Esophagus muscularis mucosa (tissue), 4 donors: ENCODE results near the gene PELI2. TPM values are rescaled to one million over a fixed set of nuclear protein-coding genes. Genes with fewer than 3 reads are reported as not detected.
A peak's percentile ranks its signal among the peaks of the same experiment; 100 is the strongest.

Source experiments
- DNase-seq: peaks from one replicate; pipeline ENCODE4 v3.0.0-alpha.2; 2017; ENCODE audit errors: extremely low spot score
- H3K27ac ChIP-seq, 4 donors: fragments of 200-600 bp; sonication (generic); replicated peaks in 1 of 4; 1 replicate in 3 of 4; 2 replicates in 1 of 4; pipeline ENCODE4 v1.5.1; 2016 to 2019; ENCODE audit warnings: mild to moderate bottlenecking in 1 of 4
- H3K27me3 ChIP-seq, 4 donors: fragments of 200-600 bp; sonication (generic); one replicate each; pipeline versions ENCODE4 v1.5.1 to v1.6.0; 2016 to 2019
- H3K36me3 ChIP-seq, 4 donors: fragments of 200-600 bp; sonication (generic); one replicate each; pipeline ENCODE4 v1.5.1; 2016 to 2019
- H3K4me1 ChIP-seq, 4 donors: fragments of 200-600 bp; sonication (generic); one replicate each; pipeline ENCODE4 v1.5.1; 2016 to 2019
- H3K4me3 ChIP-seq, 4 donors: fragments of 200-600 bp; sonication (generic); 1 replicate in 2 of 4; 2 replicates in 2 of 4; pipeline ENCODE4 v1.5.1; 2016 to 2019; ENCODE audit warnings: mild to moderate bottlenecking in 4 of 4, moderate library complexity in 1 of 4
- H3K9me3 ChIP-seq, 4 donors: fragments of 200-600 bp; sonication (generic); 1 replicate in 3 of 4; 2 replicates in 1 of 4; pipeline ENCODE4 v1.5.1; 2016 to 2019
- EP300 ChIP-seq: sonication (generic); formaldehyde crosslinking; IDR thresholded peaks from one replicate; pipeline ENCODE4 v1.6.1; 2017; ENCODE audit warnings: antibody characterized with exemption
- POLR2A ChIP-seq: fragments of 450-650 bp; IDR thresholded peaks from one replicate; pipeline ENCODE4 v1.6.1; 2017; ENCODE audit warnings: antibody characterized with exemption, moderate library complexity, mild to moderate bottlenecking, low read depth
- POLR2AphosphoS5 ChIP-seq, 2 donors: sonication (generic); formaldehyde crosslinking; IDR thresholded peaks; one replicate each; pipeline ENCODE4 v1.6.1; 2017; ENCODE audit warnings: antibody characterized with exemption in 2 of 2
- WGBS: methylation state at CpG from one replicate; pipeline ENCODE4 v1.1.5; 2018; 5-methylcytosine and 5-hydroxymethylcytosine counted together
- intact Hi-C: fragments of 100-400 bp; cut with DNase I; formaldehyde crosslinking; loops from one replicate; pipeline ENCODE4 v1.15.1; 2023
- total RNA-seq, 4 donors: library from RNA; depleted of rRNA; stranded (reverse); fragments of >200 nt; gene quantifications; one replicate each; pipeline versions ENCODE4 v1.1.0 to v1.2.1, GENCODE V29; 2016
- TF ChIP-seq, protein P1 (sequence below), 3 experiments: fragments of 200-600 bp in 2 of 3; fragments of 450-650 bp in 1 of 3; sonication (generic) in 2 of 3; IDR thresholded peaks; one replicate each; pipeline ENCODE4 v1.5.1; 2017 to 2019; ENCODE audit warnings: antibody characterized with exemption in 3 of 3, mild to moderate bottlenecking in 2 of 3, moderate library complexity in 1 of 3

PELI2 gene
- total RNA-seq, 4 donors from 2014 or later, result 10.6 to 16.3 (median 14.1) TPM

DNA sequence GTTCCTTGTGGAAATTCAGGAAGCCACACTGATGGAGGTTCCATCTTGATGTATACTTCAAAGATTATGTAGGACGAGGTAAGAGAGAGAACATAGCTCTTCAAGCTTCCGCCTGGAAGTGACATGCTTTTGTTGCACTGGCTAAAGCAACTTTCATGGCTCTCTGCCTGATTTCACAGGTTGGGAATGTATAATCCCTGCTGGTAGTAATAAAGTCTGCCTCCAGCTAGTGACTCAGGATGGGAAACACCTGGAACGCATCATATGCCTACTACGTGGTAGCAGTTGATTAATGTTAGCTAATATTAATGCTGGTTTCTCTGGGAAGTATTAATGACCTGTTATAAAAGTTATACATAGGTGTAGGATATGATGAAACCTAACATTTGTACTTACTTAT, 71.1 kb downstream of the PELI2 start:
- no peaks in the 10 kb centered on the region for H3K36me3 ChIP-seq
- no peak overlapping the region for H3K27ac ChIP-seq
- peaks cover 0 to 5% (median 2%) of the 10 kb centered on the region in 4 donors for H3K4me1 ChIP-seq
- TF ChIP-seq POLR2A (no peak), POLR2AphosphoS5 (IDR thresholded peaks at IDR 0.05) (peak in 1 of 2 donors; percentile 34)
- intact Hi-C loops, result no loop called here
- DNase-seq, result peak; percentile 21
- H3K27me3 ChIP-seq, result no peaks in the 10 kb centered on the region
- WGBS, result 61% methylated on average over 4 of the region's 4 CpGs
- H3K4me3 ChIP-seq, result no peak overlapping the region
- H3K9me3 ChIP-seq, result no peaks in the 10 kb centered on the region

DNA sequence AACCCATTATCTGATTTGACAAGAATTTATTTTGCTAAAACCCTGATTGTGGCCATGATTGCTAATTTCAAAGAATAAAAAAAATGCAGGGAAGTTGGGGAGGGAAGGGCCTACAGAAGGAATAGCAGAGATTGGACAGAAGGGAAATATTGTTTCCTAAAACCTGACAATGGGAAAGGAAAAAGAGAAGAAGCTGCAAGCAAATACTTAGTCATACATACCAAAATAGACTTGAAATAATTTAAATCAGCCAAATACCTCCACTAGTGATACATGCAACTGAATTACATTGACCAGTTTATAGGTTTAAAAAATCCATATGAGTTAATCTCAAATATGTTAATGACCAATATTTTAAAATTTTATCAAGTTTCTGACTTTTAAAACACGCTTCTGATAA, 75.1 kb downstream of the PELI2 start:
- TF ChIP-seq EP300 (no peak), POLR2A (no peak), POLR2AphosphoS5 (IDR thresholded peaks at IDR 0.05) (no peak)
- TF ChIP-seq, protein P1, sequence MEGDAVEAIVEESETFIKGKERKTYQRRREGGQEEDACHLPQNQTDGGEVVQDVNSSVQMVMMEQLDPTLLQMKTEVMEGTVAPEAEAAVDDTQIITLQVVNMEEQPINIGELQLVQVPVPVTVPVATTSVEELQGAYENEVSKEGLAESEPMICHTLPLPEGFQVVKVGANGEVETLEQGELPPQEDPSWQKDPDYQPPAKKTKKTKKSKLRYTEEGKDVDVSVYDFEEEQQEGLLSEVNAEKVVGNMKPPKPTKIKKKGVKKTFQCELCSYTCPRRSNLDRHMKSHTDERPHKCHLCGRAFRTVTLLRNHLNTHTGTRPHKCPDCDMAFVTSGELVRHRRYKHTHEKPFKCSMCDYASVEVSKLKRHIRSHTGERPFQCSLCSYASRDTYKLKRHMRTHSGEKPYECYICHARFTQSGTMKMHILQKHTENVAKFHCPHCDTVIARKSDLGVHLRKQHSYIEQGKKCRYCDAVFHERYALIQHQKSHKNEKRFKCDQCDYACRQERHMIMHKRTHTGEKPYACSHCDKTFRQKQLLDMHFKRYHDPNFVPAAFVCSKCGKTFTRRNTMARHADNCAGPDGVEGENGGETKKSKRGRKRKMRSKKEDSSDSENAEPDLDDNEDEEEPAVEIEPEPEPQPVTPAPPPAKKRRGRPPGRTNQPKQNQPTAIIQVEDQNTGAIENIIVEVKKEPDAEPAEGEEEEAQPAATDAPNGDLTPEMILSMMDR (IDR thresholded peaks at IDR 0.05), result no peak
- H3K27ac ChIP-seq, result no peak overlapping the region
- intact Hi-C loops, result no loop called here
- H3K4me1 ChIP-seq, result peaks cover 8 to 21% (median 20%) of the 10 kb centered on the region in 4 donors
- no peak for DNase-seq
- H3K36me3 ChIP-seq, result no peaks in the 10 kb centered on the region
- WGBS, result 94% methylated on average over 1 of the region's 1 CpG
- no peak overlapping the region for H3K4me3 ChIP-seq
- no peaks in the 10 kb centered on the region for H3K9me3 ChIP-seq
- no peaks in the 10 kb centered on the region for H3K27me3 ChIP-seq

DNA sequence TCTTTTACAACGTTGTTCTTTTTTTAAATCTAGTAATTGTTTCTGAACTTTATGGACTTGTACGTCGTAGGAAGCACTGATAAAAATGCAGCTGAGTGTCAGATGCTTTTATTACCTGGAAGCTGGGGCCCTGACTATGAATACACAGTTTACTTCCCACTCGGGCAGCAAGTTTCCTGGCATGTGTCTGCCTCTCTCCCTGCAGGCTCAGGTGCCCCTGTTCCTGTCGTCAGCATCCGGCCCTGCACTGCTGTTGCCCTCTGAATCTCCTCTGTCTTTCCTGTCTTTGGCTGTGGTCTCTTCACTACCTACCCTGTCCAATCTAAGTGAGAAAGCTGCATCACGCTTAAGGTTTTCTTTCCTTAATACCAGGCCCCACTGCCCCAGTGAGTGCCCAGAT, 75.8 kb downstream of the PELI2 start:
- H3K27me3 ChIP-seq, result no peaks in the 10 kb centered on the region
- DNase-seq, result no peak
- H3K4me1 ChIP-seq, result peaks cover 8 to 26% (median 24%) of the 10 kb centered on the region in 4 donors
- H3K4me3 ChIP-seq, result no peak overlapping the region
- H3K27ac ChIP-seq, result no peak overlapping the region
- H3K36me3 ChIP-seq, result no peaks in the 10 kb centered on the region
- intact Hi-C loops, result no loop called here
- no peaks in the 10 kb centered on the region for H3K9me3 ChIP-seq
- TF ChIP-seq POLR2A (no peak), POLR2AphosphoS5 (IDR thresholded peaks at IDR 0.05) (no peak), EP300 (no peak)
- TF ChIP-seq, protein P1 (IDR thresholded peaks at IDR 0.05), result no peak
- WGBS, result 84% methylated on average over 7 of the region's 7 CpGs

DNA sequence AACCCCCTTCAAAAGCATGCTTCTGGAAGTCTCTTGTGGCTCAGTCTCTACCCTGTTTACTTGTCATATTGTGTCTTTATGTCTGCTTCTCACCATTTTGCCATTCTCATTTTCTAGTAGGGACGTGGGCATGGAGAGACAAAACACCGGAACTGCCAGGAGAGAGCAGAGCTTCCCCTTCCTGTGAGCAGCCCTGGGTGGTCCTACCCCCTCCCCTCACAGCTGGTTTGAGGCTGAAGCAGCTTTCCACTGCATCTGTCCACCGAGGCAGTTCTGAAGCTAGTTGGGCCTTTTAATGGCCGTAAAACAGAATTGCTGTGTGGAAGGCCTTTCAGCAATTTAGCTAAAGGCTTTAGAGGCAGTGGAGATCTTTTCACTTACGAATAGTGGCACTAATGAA, 77.0 kb downstream of the PELI2 start:
- H3K4me3 ChIP-seq, result no peak overlapping the region
- no peaks in the 10 kb centered on the region for H3K9me3 ChIP-seq
- no peaks in the 10 kb centered on the region for H3K27me3 ChIP-seq
- TF ChIP-seq EP300, result no peak
- no peak for TF ChIP-seq POLR2AphosphoS5 (IDR thresholded peaks at IDR 0.05)
- TF ChIP-seq, protein P1 (IDR thresholded peaks at IDR 0.05), result no peak
- TF ChIP-seq POLR2A, result no peak
- no peaks in the 10 kb centered on the region for H3K36me3 ChIP-seq
- no peak for DNase-seq
- no peak overlapping the region for H3K27ac ChIP-seq
- 86% methylated on average over 4 of the region's 5 CpGs for WGBS
- intact Hi-C loops, result no loop called here
- peaks cover 12 to 38% (median 31%) of the 10 kb centered on the region in 4 donors for H3K4me1 ChIP-seq

DNA sequence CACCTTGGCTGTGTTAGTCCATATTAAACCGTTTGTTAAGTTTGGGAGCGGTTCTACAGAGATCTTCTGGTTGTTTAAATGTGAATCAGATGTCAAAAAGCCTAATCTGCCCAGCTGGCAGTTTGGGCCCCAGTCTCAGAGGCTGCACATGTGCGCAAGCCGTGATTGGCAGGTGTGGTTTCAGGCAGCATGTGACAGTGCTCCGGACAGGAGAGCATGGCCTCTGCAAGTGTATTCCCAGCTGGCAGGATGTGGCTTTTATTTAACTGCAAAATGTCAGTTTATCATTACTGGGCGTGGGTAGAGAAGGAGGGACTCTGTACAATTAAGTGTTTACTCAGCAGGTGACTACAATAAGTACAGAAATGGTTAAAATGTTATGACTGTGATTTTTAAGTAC, 77.5 kb downstream of the PELI2 start:
- no peaks in the 10 kb centered on the region for H3K36me3 ChIP-seq
- peak overlapping the region in 2 of 4 donors; percentile 20 to 25 for H3K27ac ChIP-seq
- H3K4me3 ChIP-seq, result no peak overlapping the region
- H3K9me3 ChIP-seq, result no peaks in the 10 kb centered on the region
- H3K27me3 ChIP-seq, result no peaks in the 10 kb centered on the region
- no peak for DNase-seq
- 63% methylated on average over 6 of the region's 6 CpGs for WGBS
- peaks cover 16 to 43% (median 36%) of the 10 kb centered on the region in 4 donors for H3K4me1 ChIP-seq
- intact Hi-C loops, result no loop called here
- TF ChIP-seq, protein P1 (IDR thresholded peaks at IDR 0.05), result no peak
- TF ChIP-seq POLR2AphosphoS5 (IDR thresholded peaks at IDR 0.05) (no peak), EP300 (no peak), POLR2A (no peak)
